Esophagus (tissue), 2 donors: ENCODE data around the gene P2RY4. TPM values are rescaled to one million over a fixed set of nuclear protein-coding genes. Genes with fewer than 3 reads are reported as not detected.

Experiments used
- H3K27ac ChIP-seq, 2 donors: one replicate each; pipeline ENCODE4 v1.5.1; 2013; ENCODE audit warnings: low read depth in 2 of 2, mild to moderate bottlenecking in 2 of 2, inconsistent platforms in 1 of 2, low read length in 1 of 2, moderate library complexity in 1 of 2
- H3K27me3 ChIP-seq, 2 donors: one replicate each; pipeline ENCODE4 v1.6.1; 2013; ENCODE audit warnings: low read length in 2 of 2, control low read depth in 1 of 2, mild to moderate bottlenecking in 1 of 2; ENCODE audit not compliant: insufficient read depth in 2 of 2, control insufficient read depth in 1 of 2
- H3K36me3 ChIP-seq, 2 donors: one replicate each; pipeline ENCODE4 v1.6.1; 2013; ENCODE audit warnings: low read length in 1 of 2; ENCODE audit not compliant: control insufficient read depth in 2 of 2, insufficient read depth in 2 of 2
- H3K4me1 ChIP-seq, 2 donors: one replicate each; pipeline ENCODE4 v1.6.1; 2013; ENCODE audit warnings: low read length in 1 of 2; ENCODE audit not compliant: control insufficient read depth in 2 of 2, insufficient read depth in 2 of 2
- H3K4me3 ChIP-seq, 2 donors: one replicate each; pipeline ENCODE4 v1.5.1; 2013; ENCODE audit warnings: low read length in 2 of 2, mild to moderate bottlenecking in 2 of 2, low read depth in 1 of 2, moderate library complexity in 1 of 2
- H3K9me3 ChIP-seq, 2 donors: one replicate each; pipeline ENCODE4 v1.6.1; 2013; ENCODE audit warnings: mild to moderate bottlenecking in 2 of 2, low read depth in 1 of 2, low read length in 1 of 2, moderate library complexity in 1 of 2; ENCODE audit not compliant: control insufficient read depth in 2 of 2, insufficient read depth in 1 of 2
- WGBS, 2 donors: extraction: QIAGEN DNeasy Blood & Tissue Kit; methylation state at CpG; one replicate each; pipeline ENCODE4 v1.1.7; 2013; 5-methylcytosine and 5-hydroxymethylcytosine counted together
- polyA plus RNA-seq, 2 donors: library from polyadenylated mRNA; stranded (reverse); fragments of 200-250 nt; gene quantifications; one replicate each; pipeline ENCODE4 v1.2.3, GENCODE V29; 2013
- donor health status: healthy with polysubstance abuse.
- donor health status: Bipolar disorder and iron deficiency.

P2RY4 gene
- under 1 TPM in 1 of 2 donors, not detected in 1; 0.06 TPM for polyA plus RNA-seq

GRCh38 chrX:70260104-70260503, at the start of gene P2RY4:
Gene P2RY4 (minus strand): TSS chrX:70260204. CDS start chrX:70259624, 580 bp downstream.
- Histone ChIP-seq H3K36me3 (no peaks in the 10 kb centered on the region), H3K4me3 (no peak within 1 kb of the TSS), H3K4me1 (no peaks in the 10 kb centered on the region), H3K27ac (no peak within 1 kb of the TSS), H3K9me3 (no peaks in the 10 kb centered on the region), H3K27me3 (no peaks in the 10 kb centered on the region)
- 65 to 88% methylated on average over 4 of the region's 4 CpGs for WGBS, 2 donors

GRCh38 chrX:70301716-70302115, 41.7 kb upstream of the P2RY4 start:
- Histone ChIP-seq H3K27ac (no peak overlapping the region), H3K4me3 (no peak overlapping the region), H3K36me3 (no peaks in the 10 kb centered on the region), H3K27me3 (no peaks in the 10 kb centered on the region), H3K9me3 (no peaks in the 10 kb centered on the region), H3K4me1 (no peaks in the 10 kb centered on the region)
- WGBS, 2 donors: 38 to 74% methylated on average over 3 of the region's 3 CpGs

GRCh38 chrX:70293621-70294020, 33.6 kb upstream of the P2RY4 start:
- Histone ChIP-seq H3K4me1 (no peaks in the 10 kb centered on the region), H3K27ac (no peak overlapping the region), H3K4me3 (no peak overlapping the region), H3K27me3 (no peaks in the 10 kb centered on the region), H3K9me3 (no peaks in the 10 kb centered on the region), H3K36me3 (no peaks in the 10 kb centered on the region)
- 81 to 90% methylated on average over 5 of the region's 5 CpGs for WGBS, 2 donors

- Histone ChIP-seq H3K4me3 (no peak overlapping the region), H3K36me3 (no peaks in the 10 kb centered on the region), H3K27me3 (no peaks in the 10 kb centered on the region), H3K4me1 (no peaks in the 10 kb centered on the region), H3K9me3 (no peaks in the 10 kb centered on the region), H3K27ac (no peak overlapping the region)
- WGBS, 2 donors: 0% methylated on average over 1 of the region's 1 CpG
These were observed 32.8 kb upstream of the P2RY4 start for GRCh38 chrX:70292788-70293187.

- Histone ChIP-seq H3K27me3 (no peaks in the 10 kb centered on the region), H3K4me3 (peak within 1 kb of the TSS; percentile 52 to 73), H3K9me3 (no peaks in the 10 kb centered on the region), H3K4me1 (no peaks in the 10 kb centered on the region), H3K36me3 (peaks cover 0 to 4% of the 10 kb centered on the region in 2 donors), H3K27ac (peak within 1 kb of the TSS; percentile 71 to 84)
- WGBS, 2 donors: 1 to 28% methylated on average over 62 of the region's 62 CpGs
These were observed 30.1 kb upstream of the P2RY4 start, which contains the start of the genes KIF4A and PDZD11 for GRCh38 chrX:70289793-70290770. Gene KIF4A (plus strand): TSS chrX:70290104. CDS start chrX:70290459, 355 bp downstream. Gene PDZD11 (minus strand): TSS chrX:70289927. CDS start chrX:70289341, 586 bp downstream.

- whole genome bisulfite sequencing, 2 donors: 22 to 50% methylated on average over 11 of the region's 11 CpGs
- Histone ChIP-seq H3K4me3 (peak overlapping the region; percentile 52 to 73), H3K27ac (peak overlapping the region; percentile 71 to 84), H3K4me1 (no peaks in the 10 kb centered on the region), H3K27me3 (no peaks in the 10 kb centered on the region), H3K9me3 (no peaks in the 10 kb centered on the region), H3K36me3 (peaks cover 0 to 5% of the 10 kb centered on the region in 2 donors)
These were observed 29.3 kb upstream of the P2RY4 start for GRCh38 chrX:70289168-70289792.

GRCh38 chrX:70281951-70282350, 21.9 kb upstream of the P2RY4 start, which contains the start of gene RAB41:
Gene RAB41 (plus strand): TSS chrX:70282172. CDS start chrX:70282218, 46 bp downstream.
- H3K36me3 ChIP-seq: peaks cover 0 to 2% of the 10 kb centered on the region in 2 donors
- no peaks in the 10 kb centered on the region for H3K27me3 ChIP-seq
- H3K4me1 ChIP-seq: no peaks in the 10 kb centered on the region
- no peak within 1 kb of the TSS for H3K4me3 ChIP-seq
- no peak within 1 kb of the TSS for H3K27ac ChIP-seq
- WGBS, 2 donors: 90 to 95% methylated on average over 21 of the region's 21 CpGs
- no peaks in the 10 kb centered on the region for H3K9me3 ChIP-seq

GRCh38 chrX:70280573-70280972, 20.6 kb upstream of the P2RY4 start:
- Histone ChIP-seq H3K9me3 (no peaks in the 10 kb centered on the region), H3K4me3 (no peak overlapping the region), H3K4me1 (no peaks in the 10 kb centered on the region), H3K36me3 (peaks cover 0 to 2% of the 10 kb centered on the region in 2 donors), H3K27ac (no peak overlapping the region), H3K27me3 (no peaks in the 10 kb centered on the region)
- 69 to 83% methylated on average over 3 of the region's 3 CpGs for WGBS, 2 donors

GRCh38 chrX:70279081-70279480, 19.1 kb upstream of the P2RY4 start:
- no peaks in the 10 kb centered on the region for H3K4me1 ChIP-seq
- H3K9me3 ChIP-seq: no peaks in the 10 kb centered on the region
- H3K27me3 ChIP-seq: no peaks in the 10 kb centered on the region
- no peaks in the 10 kb centered on the region for H3K36me3 ChIP-seq
- no peak overlapping the region for H3K4me3 ChIP-seq
- no peak overlapping the region for H3K27ac ChIP-seq
- WGBS, 2 donors: 88 to 95% methylated on average over 3 of the region's 3 CpGs
